Neural progenitor cell (in vitro differentiated cells): ENCODE measurements around the gene ATP1B3. TPM values are rescaled to one million over a fixed set of nuclear protein-coding genes. Genes with fewer than 3 reads are reported as not detected.

ENCODE experiments used
- DNase-seq: peaks from one replicate; pipeline ENCODE4 v3.0.0-alpha.2; 2016; ENCODE audit warnings: low spot score
- H2AFZ ChIP-seq: fragments of 200-600 bp; sonication (generic); replicated peaks from 2 replicates; pipeline ENCODE4 v1.6.1; 2016; ENCODE audit warnings: antibody characterized with exemption
- H3F3A ChIP-seq: fragments of 200-600 bp; sonication (generic); 2 replicates; pipeline ENCODE4 v1.6.1; 2016; ENCODE audit warnings: antibody characterized with exemption, low read depth
- H3K27ac ChIP-seq: fragments of 200-600 bp; sonication (generic); 2 replicates; pipeline ENCODE4 v1.5.1; 2016; ENCODE audit warnings: mild to moderate bottlenecking
- H3K27me3 ChIP-seq: fragments of 200-600 bp; sonication (generic); 2 replicates; pipeline ENCODE4 v1.6.1; 2016; ENCODE audit warnings: mild to moderate bottlenecking, moderate library complexity
- H3K36me3 ChIP-seq: fragments of 200-600 bp; sonication (generic); 2 replicates; pipeline ENCODE4 v1.5.1; 2016
- H3K4me1 ChIP-seq: fragments of 200-600 bp; sonication (generic); 2 replicates; pipeline ENCODE4 v1.6.1; 2016; ENCODE audit warnings: mixed run types
- H3K4me2 ChIP-seq: fragments of 200-600 bp; sonication (generic); 2 replicates; pipeline ENCODE4 v1.6.1; 2016
- H3K4me3 ChIP-seq: fragments of 200-600 bp; sonication (generic); 2 replicates; pipeline ENCODE4 v1.5.1; 2016
- H3K79me2 ChIP-seq: fragments of 200-600 bp; sonication (generic); 2 replicates; pipeline ENCODE4 v1.6.1; 2016; ENCODE audit warnings: low read depth
- H3K9ac ChIP-seq: fragments of 200-600 bp; sonication (generic); 2 replicates; pipeline ENCODE4 v1.6.1; 2016
- H3K9me3 ChIP-seq: fragments of 200-600 bp; sonication (generic); 2 replicates; pipeline ENCODE4 v1.5.1; 2016; ENCODE audit warnings: low read depth
- H4K20me1 ChIP-seq: fragments of 200-600 bp; sonication (generic); 2 replicates; pipeline ENCODE4 v1.6.1; 2016; ENCODE audit warnings: low read depth
- H3K27ac Mint-ChIP-seq: 3 replicates; pipeline ENCODE4 v1.8.0; 2021; ENCODE audit warnings: mixed read lengths
- H3K27me3 Mint-ChIP-seq: 2 replicates; pipeline ENCODE4 v1.8.0; 2022; ENCODE audit warnings: low read depth, mild to moderate bottlenecking, inconsistent platforms, moderate library complexity, mixed read lengths; ENCODE audit not compliant: insufficient read depth
- H3K36me3 Mint-ChIP-seq: 3 replicates; pipeline ENCODE4 v1.8.0; 2021; ENCODE audit warnings: mixed read lengths
- H3K4me1 Mint-ChIP-seq: 3 replicates; pipeline ENCODE4 v1.8.0; 2021; ENCODE audit warnings: mixed read lengths
- H3K4me3 Mint-ChIP-seq: 3 replicates; pipeline ENCODE4 v1.8.0; 2021; ENCODE audit warnings: mild to moderate bottlenecking, moderate library complexity, mixed read lengths
- H3K9me3 Mint-ChIP-seq: 3 replicates; pipeline ENCODE4 v1.8.0; 2020; ENCODE audit warnings: mixed read lengths
- CTCF ChIP-seq: fragments of 200-600 bp; sonication (generic); IDR thresholded peaks from 2 replicates; pipeline ENCODE4 v1.5.1; 2017; ENCODE audit warnings: antibody characterized with exemption, mild to moderate bottlenecking
- EZH2 ChIP-seq: fragments of 200-600 bp; sonication (generic); IDR thresholded peaks from 2 replicates; pipeline ENCODE4 v1.6.1; 2017; ENCODE audit warnings: antibody characterized with exemption, mild to moderate bottlenecking, moderate library complexity
- EZH2phosphoT487 ChIP-seq: fragments of 200-600 bp; sonication (generic); IDR thresholded peaks from 2 replicates; pipeline ENCODE4 v1.6.1; 2017; ENCODE audit warnings: antibody characterized with exemption
- total RNA-seq: library from RNA; depleted of rRNA; stranded (reverse); fragments of >200 nt; gene quantifications from 2 replicates; pipeline ENCODE4 v1.2.3, GENCODE V29; 2015; ENCODE audit warnings: low replicate concordance

The ATP1B3 gene
- total RNA-seq, 1 donor from 2014 or later, result 95.6 TPM

- H3K9me3 ChIP-seq, result no peaks in the 10 kb centered on the region
- H3F3A ChIP-seq, result no peaks in the 10 kb centered on the region
- no peak overlapping the region for H2AFZ ChIP-seq
- DNase-seq, result no peak
- Mint-ChIP-seq H3K27ac (no peak overlapping the region), H3K27me3 (peaks cover 3% of the 10 kb centered on the region), H3K36me3 (peaks cover 2% of the 10 kb centered on the region), H3K4me3 (no peak overlapping the region), H3K4me1 (peaks cover 7% of the 10 kb centered on the region), H3K9me3 (peaks cover 2% of the 10 kb centered on the region)
- H4K20me1 ChIP-seq, result no peaks in the 10 kb centered on the region
- H3K27ac ChIP-seq, result no peak overlapping the region
- TF ChIP-seq EZH2phosphoT487 (no peak), CTCF (no peak), EZH2 (no peak)
- H3K79me2 ChIP-seq, result no peaks in the 10 kb centered on the region
- no peaks in the 10 kb centered on the region for H3K36me3 ChIP-seq
- peaks cover 5% of the 10 kb centered on the region for H3K4me1 ChIP-seq
- no peak overlapping the region for H3K4me2 ChIP-seq
- no peak overlapping the region for H3K9ac ChIP-seq
- no peaks in the 10 kb centered on the region for H3K27me3 ChIP-seq
- no peak overlapping the region for H3K4me3 ChIP-seq
Observed at GRCh38 chr3:141938011-141938500, 61.6 kb downstream of the ATP1B3 start.

GRCh38 chr3:141939759-141940158 is 63.3 kb downstream of the ATP1B3 start:
- Mint-ChIP-seq H3K9me3 (peaks cover 2% of the 10 kb centered on the region), H3K4me3 (no peak overlapping the region), H3K27me3 (peaks cover 3% of the 10 kb centered on the region), H3K4me1 (no peaks in the 10 kb centered on the region), H3K27ac (no peak overlapping the region), H3K36me3 (peaks cover 2% of the 10 kb centered on the region)
- Histone ChIP-seq H3K27me3 (no peaks in the 10 kb centered on the region), H3F3A (no peaks in the 10 kb centered on the region), H3K9me3 (no peaks in the 10 kb centered on the region), H3K79me2 (no peaks in the 10 kb centered on the region), H3K4me1 (no peaks in the 10 kb centered on the region), H2AFZ (no peak overlapping the region), H3K4me2 (no peak overlapping the region), H4K20me1 (no peaks in the 10 kb centered on the region), H3K27ac (no peak overlapping the region), H3K9ac (no peak overlapping the region), H3K4me3 (no peak overlapping the region), H3K36me3 (no peaks in the 10 kb centered on the region)
- TF ChIP-seq EZH2, result no peak
- TF ChIP-seq EZH2phosphoT487, result no peak
- TF ChIP-seq CTCF, result no peak
- no peak for DNase-seq

- no peaks in the 10 kb centered on the region for H3K79me2 ChIP-seq
- H3K27ac Mint-ChIP-seq, result no peak overlapping the region
- peak; percentile 15 for DNase-seq
Observed at GRCh38 chr3:141940194-141940776, 63.8 kb downstream of the ATP1B3 start.

More at GRCh38 chr3:141940194-141940776, 63.8 kb downstream of the ATP1B3 start:
- peak; percentile 16 for TF ChIP-seq CTCF
- no peak for TF ChIP-seq EZH2phosphoT487
- Histone ChIP-seq H3K4me2 (no peak overlapping the region), H3K4me3 (no peak overlapping the region), H4K20me1 (no peaks in the 10 kb centered on the region), H3K27ac (no peak overlapping the region), H3K4me1 (no peaks in the 10 kb centered on the region), H2AFZ (no peak overlapping the region), H3K9ac (no peak overlapping the region), H3K27me3 (no peaks in the 10 kb centered on the region), H3F3A (no peaks in the 10 kb centered on the region), H3K36me3 (no peaks in the 10 kb centered on the region), H3K9me3 (no peaks in the 10 kb centered on the region)
- Mint-ChIP-seq H3K9me3 (peaks cover 2% of the 10 kb centered on the region), H3K27me3 (peaks cover 3% of the 10 kb centered on the region), H3K36me3 (peaks cover 2% of the 10 kb centered on the region), H3K4me1 (no peaks in the 10 kb centered on the region), H3K4me3 (no peak overlapping the region)
